Stimulated activated CD8-positive, alpha-beta memory T cell treated with anti-CD3 and anti-CD28 coated beads, Interleukin-12 subunit alpha, Interleukin-12 subunit beta, amount 100 ng/mL, for 4 hours (primary cell): ENCODE results near the gene PGA3.
"Not testable (repeated sequence)": the region's sequence is repeated elsewhere in the genome, so short reads cannot be mapped to it uniquely, and the experiment has no call there.

Experiments
- DNase-seq: peaks from one replicate; pipeline ENCODE4 v3.0.0-alpha.2; 2020; ENCODE audit warnings: low read depth

PGA3 gene

GRCh38 chr11:61171907-61172306, 31.4 kb upstream of the PGA3 start:
- no peak for DNase-seq

DNA sequence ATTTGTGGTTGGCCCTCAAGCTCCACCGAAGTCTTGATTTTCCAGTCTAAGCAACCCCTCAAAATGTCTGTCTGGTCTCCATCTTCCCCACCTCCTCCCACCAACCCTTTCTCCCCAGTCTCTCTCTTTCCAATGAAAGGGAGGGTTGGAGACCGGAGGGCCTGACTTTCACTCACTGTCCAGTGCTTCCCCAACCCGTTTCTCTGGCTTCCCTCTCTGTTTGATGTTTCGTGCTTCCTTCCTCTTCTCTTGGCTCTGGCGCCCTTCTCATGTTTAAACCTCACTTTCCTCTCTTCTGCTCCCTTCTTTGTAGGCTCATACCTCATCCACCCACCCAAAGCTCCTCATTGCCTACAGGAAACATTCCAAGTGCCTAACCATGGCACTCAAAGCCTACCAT, 31.0 kb upstream of the PGA3 start:
- no peak for DNase-seq

DNA sequence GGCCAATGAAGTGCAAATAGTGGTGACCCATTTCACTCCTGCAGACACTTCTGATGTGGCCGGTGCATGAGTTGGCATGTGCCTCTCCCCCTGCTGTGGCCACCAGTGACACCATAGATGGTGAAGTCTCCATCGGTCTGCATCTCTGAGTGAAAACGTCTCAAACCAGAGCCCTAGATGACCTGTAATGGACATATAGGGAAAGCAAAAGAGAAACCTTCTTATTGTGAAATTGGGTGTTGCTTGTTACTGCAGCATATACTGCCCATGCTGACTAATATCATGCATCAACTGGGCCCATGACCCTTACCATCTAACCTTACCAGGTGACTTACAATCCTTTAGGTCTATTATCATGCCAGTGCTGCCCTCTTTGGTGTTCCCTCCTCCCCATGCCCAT, 30.4 kb upstream of the PGA3 start:
- DNase-seq: no peak

DNA sequence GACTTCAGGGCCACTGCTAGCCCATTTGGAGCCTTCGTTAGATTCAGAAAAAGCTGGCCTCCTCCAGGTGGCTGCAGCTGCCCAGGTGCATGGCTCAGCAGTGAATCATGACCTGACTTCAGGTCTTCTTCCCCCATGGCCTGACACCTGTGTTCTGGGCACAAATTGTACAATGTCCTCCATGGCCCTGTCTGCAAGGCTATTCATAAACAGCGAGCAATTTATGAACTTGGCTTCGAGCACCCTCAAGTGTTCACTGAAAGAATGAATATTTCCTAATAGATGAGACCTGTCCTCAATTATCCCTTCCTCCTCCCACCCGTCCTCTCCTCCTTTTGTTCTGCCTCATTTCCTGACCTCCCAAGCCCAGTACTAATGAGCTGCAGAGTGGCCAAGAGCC, 29.9 kb upstream of the PGA3 start:
- DNase-seq: no peak

- no peak for DNase-seq
Observed at GRCh38 chr11:61174273-61174672, 29.0 kb upstream of the PGA3 start.

DNA sequence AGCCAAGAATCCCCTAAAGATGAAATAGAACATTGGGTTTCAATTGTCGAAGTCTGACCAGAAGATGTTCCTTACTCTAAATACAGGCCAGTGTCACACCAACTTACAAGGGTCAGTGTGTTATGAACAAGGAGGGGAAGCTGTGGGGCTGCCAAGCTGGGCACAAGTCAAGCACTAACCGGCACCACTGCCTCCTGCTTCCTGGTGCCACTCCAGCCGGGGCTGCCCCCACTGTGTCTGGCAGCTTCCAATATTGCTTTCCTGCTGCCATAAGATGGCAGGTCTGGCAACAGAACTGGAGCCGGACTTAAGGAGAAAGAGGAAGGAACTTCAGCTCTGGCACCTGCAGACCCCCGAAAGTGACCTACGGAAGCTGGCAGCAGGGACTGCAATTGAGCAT, 28.4 kb upstream of the PGA3 start:
- DNase-seq: no peak

GRCh38 chr11:61176446-61176845, 26.9 kb upstream of the PGA3 start:
- no peak for DNase-seq

GRCh38 chr11:61180205-61180604, 23.1 kb upstream of the PGA3 start:
- DNase-seq: not testable (repeated sequence)

DNA sequence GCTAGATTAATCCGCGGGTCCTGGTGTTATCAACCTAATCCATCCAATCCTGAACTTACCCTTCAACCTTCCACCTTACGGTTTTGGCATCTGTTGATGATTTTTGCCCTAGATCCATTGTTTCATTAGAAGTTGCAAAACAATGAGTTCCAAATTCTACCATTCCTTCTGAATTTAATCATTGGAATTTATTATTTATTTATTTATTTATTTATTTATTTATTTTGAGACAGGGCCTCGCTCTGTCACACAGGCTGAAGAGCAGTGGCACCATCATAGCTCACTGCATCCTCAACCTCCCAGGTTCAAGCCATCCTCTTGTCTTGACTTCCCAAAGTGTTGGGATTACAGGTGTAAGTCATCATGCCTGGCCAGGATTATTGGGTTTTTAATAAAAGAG, 21.8 kb upstream of the PGA3 start:
- no peak for DNase-seq

DNA sequence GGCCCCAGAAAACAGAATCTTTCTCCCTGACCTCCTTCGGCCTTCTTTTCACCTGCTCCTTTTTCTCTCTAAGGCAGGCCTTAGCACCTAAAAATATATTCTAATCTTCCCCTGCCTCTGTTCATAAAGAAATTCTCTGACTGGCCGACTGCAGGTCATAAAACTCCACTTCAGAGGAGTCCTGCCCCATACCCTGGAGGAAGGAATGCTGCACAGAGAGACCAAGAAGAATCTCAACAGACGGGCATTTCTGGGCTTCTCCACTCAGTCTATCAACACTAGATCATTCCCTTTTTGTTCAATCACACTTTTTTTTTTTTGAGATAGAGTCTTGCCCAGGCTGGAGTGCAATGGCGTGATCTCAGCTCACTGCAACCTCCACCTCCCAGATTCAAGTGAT, 19.7 kb upstream of the PGA3 start:
- no peak for DNase-seq

DNA sequence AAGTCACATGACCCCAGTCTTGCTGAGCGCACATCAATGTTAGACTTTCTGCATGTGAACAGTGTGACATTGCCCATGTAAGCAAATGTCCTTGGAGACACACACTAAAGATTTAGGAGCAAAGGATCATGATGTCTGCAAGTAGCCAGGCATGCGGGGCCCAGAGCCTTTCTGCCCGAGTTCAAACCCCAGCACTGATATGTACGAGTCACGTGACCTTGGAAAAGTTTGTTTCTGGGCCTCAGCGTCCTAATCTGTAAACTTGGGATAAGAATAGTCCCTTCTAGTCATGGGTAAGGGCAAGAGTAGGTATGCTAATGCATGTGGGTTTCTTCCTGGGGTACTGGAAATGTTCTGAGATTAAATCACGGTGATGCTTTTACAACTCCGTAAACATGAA, 16.8 kb upstream of the PGA3 start:
- no peak for DNase-seq

GRCh38 chr11:61187505-61188130, 15.7 kb upstream of the PGA3 start:
- DNase-seq: peak; percentile 55

DNA sequence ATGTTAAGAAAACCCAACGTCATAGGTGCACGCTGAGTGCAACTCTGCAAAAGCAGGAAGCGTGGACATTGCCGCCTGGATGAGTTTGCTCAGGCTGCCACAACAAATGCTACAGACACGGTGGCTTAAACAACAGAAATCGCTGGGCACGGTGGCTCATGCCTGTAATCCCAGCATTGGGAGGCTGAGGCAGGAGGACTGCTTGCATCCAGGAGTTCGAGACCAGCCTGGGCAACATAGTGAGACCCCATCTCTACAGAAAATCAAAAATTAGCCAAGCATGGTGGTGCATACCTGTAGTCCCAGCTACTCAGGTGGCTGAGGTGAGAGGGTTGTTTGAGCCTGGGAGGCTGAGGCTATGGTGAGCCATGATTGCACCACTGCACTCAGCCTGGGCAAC, 13.4 kb upstream of the PGA3 start:
- no peak for DNase-seq

- no peak for DNase-seq
Observed at GRCh38 chr11:61193596-61193995, 9.7 kb upstream of the PGA3 start.

DNA sequence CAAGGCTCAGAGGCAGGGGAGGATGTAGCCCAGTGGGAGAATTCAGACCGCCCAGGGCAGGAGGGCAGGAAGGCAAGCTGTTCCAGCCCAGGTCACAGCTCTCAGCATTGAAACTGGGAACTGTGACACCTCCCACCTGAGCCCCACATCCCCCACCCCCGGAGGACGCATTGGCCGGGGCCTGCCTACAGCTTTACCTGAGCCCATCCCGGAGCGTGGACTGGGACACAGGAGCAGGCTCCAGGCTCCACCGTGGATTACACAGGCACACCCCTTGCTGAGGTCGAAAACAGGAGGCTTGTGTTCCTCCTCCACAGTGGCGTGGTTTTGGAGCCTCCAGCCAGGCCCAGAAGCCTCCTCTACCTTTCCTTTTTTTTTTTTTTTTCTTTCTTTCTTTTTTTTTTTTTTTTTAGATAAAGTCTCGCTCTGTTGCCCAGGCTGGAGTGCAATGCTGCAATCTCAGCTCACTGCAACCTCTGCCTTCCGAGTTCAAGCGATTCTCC, 9.1 kb upstream of the PGA3 start:
- DNase-seq: no peak

GRCh38 chr11:61194981-61195695, 8.2 kb upstream of the PGA3 start:
- no peak for DNase-seq

DNA sequence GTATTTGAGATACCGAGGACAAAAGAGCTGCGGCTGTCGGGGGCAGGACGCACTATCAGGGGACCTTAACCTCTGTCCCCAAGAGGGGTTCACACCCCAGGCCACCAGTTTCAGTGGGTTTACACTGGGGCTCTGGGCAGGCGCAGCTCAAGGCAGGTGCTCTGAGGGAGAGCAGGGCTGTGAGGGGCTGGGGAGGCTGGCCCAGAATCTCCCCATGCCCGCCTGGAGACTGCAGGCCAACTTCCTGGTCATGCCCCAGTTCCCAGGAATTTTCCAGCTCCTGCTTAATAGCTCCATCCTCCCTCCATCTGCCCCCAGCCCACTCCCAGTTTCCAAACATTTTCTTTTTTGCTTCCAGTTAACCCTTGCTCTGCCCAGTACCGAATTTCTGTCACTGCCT, 7.6 kb upstream of the PGA3 start:
- DNase-seq: no peak

DNA sequence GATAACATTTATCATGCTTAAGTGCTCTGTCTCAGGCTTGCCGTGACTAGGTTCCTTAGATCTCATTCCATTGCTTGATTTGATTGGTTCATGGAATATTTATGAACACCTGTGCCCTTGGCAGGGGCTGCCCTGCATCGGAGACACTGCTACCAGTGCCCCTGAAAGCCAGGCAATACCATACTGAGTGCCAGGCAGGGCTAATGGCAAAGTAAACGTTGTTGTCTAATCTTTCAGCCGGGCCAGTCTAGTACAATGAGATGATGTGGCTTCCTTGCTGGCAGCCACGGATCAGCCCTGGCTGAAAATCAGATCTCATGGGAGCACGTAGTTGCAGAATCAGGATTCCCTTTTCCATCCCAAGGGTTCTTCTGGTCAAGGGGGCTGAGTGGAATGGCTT, 5.0 kb upstream of the PGA3 start:
- no peak for DNase-seq

DNA sequence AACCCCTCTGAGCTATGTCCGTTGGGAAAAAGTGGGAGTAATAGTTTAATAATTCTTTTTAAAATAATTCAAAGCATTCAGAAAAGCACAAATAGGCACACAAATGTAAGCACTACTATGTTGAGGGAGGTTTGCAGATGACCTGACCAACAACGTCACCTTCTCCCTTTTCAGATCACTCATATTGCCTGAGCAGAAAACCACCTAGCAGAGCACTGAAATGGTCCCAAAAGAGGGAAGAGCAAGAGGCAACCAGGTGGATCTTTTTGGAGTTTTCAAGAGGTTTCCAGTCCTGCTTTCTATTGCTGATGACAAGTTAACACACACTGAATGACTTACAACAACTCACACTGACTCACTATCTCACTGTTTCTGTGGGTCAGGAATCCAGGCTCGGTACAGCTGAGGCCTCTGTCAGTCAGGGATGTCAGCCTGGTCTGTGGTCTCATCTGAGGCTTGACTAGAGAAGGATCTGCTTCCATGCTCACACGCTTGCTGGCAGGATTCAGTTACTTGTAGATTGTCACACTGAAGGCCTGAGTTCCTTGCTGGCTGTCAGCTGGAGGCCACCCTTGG, 4.3 kb upstream of the PGA3 start:
- DNase-seq: no peak

DNA sequence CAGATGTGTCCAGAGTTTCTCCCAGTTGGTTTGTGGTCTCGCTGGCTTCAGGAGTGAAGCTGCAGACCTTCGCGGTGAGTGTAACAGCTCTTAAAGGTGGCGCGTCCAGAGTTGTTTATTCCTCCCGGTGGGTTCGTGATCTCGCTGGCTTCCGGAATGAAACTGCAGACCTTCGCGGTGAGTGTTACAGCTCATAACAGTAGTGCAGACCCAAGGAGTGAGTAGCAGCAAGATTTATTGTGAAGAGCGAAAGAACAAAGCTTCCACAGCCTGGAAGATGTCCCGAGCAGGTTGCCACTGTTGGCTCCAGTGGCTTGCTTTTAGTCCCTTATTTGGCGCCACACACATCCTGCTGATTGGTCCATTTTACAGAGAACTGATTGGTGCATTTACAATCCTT, 1.8 kb upstream of the PGA3 start:
- DNase-seq: no peak

GRCh38 chr11:61203873-61204272, 558 bp downstream of the PGA3 start:
- not testable (repeated sequence) for DNase-seq

DNA sequence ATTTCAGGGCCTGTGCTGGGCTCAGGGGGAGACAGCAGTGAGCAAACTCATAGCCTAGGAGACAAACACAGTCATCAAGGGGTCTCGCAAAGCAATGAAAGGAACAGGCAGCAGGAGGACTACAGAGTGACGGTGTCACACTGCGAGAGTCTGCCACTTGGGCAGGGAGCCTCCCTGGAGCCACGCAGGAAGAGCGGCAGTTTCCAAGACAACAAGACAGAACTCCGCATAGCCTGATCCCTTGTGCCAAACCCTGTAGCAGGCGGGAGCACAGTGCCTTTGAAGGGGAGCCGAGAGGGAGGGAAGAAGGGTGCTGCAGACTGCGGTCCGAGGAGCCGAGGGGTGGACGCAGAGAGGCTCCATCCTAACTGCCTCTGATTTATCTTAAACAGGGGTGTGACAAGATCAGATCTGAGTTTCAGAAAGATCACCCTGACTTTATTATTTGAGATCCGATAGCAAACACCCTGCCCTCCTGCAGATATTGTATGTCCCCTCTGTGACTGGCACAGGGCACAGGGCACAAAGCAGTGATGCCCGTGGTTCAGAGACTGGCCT, 1.3 kb downstream of the PGA3 start:
- DNase-seq: not testable (repeated sequence)

DNA sequence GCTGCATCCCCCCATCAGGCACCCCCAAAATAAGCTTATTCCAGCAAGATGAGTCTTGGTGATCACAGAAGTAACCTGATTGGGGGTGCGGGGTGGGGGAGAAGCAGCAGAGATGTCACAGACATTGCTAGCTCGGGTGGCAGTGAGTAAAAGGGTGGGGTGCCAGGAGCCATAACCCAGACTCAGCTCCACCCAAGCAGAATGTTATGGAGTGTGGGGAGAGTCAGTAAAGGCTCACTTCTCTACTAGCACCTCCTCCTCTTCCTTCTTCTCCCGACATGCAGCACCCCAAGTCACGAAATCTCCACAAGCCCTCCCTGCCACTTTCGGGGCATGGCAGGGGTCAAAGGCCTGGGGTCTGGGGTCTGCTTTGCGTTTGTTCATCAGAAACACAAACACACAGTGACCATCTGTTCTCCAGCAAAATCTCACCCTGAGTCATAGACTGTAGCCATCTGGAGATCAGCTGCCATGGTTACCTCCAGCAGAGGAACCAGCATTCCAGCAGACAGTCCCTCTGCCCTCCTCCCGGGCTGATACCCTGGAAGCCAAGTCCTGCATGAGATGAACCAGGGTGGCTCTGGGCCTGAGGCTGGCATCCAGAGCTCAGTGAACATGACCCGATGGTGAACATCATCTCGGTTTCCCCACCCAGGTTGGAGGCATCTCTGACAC, 4.5 kb downstream of the PGA3 start:
- not testable (repeated sequence) for DNase-seq
